Brain microvascular endothelial cell (primary cell): ENCODE data around the gene NPY.
"Not testable (repeated sequence)": the region's sequence is repeated elsewhere in the genome, so short reads cannot be mapped to it uniquely, and the experiment has no call there.

ENCODE experiments used
- DNase-seq: peaks from one replicate; pipeline ENCODE4 v3.0.0-alpha.2; 2020
- H3K27ac ChIP-seq: fragments of 250-450 bp; sonication (Bioruptor Pico); 2 replicates; pipeline ENCODE4 v1.5.1; 2020; ENCODE audit warnings: mild to moderate bottlenecking, moderate library complexity
- H3K27me3 ChIP-seq: fragments of 250-450 bp; sonication (Bioruptor Pico); replicated peaks from 2 replicates; pipeline ENCODE4 v1.5.1; 2020; ENCODE audit warnings: mild to moderate bottlenecking
- H3K36me3 ChIP-seq: fragments of 250-450 bp; sonication (Bioruptor Pico); replicated peaks from 2 replicates; pipeline ENCODE4 v1.5.1; 2020; ENCODE audit warnings: mild to moderate bottlenecking
- H3K4me3 ChIP-seq: 2 replicates; pipeline ENCODE4 v1.5.1; 2011; ENCODE audit warnings: low read depth, mild to moderate bottlenecking, control low read depth, low read length, moderate library complexity
- in situ Hi-C: cut with HindIII; loops from 2 replicates; pipeline ENCODE4 v1.10.0; 2017; ENCODE audit warnings: low sequenced_read_pairs, low pct_ligation_motif_present
- TF ChIP-seq, protein P1 (sequence below): IDR thresholded peaks from 2 replicates; pipeline ENCODE4 v1.5.1; 2011; ENCODE audit warnings: low read depth, mild to moderate bottlenecking, moderate library complexity, low read length, control low read depth, inconsistent platforms; ENCODE audit errors: missing control alignments

The NPY gene

DNA sequence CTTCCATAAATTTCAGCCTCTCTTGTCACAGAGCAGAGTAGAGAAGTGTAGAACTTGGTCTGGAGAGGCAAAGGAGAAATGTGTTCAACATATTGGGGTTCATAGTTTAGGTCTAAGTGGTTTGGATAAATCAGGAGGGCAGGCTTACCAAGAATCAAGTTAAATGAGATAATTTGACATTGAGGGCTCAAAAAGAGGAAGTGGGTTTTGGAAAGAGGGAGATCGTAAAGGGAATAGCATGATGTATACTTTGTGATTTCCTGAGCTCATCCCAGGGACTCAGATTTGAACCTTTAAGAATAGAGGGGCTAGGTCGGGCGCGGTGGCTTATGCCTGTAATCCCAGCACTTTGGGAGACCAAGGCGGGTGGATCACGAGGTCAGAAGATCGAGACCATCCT lies 34.7 kb upstream of the NPY start:
- H3K36me3 ChIP-seq: no peaks in the 10 kb centered on the region
- no peak overlapping the region for H3K27ac ChIP-seq
- no peak for DNase-seq
- TF ChIP-seq, protein P1, sequence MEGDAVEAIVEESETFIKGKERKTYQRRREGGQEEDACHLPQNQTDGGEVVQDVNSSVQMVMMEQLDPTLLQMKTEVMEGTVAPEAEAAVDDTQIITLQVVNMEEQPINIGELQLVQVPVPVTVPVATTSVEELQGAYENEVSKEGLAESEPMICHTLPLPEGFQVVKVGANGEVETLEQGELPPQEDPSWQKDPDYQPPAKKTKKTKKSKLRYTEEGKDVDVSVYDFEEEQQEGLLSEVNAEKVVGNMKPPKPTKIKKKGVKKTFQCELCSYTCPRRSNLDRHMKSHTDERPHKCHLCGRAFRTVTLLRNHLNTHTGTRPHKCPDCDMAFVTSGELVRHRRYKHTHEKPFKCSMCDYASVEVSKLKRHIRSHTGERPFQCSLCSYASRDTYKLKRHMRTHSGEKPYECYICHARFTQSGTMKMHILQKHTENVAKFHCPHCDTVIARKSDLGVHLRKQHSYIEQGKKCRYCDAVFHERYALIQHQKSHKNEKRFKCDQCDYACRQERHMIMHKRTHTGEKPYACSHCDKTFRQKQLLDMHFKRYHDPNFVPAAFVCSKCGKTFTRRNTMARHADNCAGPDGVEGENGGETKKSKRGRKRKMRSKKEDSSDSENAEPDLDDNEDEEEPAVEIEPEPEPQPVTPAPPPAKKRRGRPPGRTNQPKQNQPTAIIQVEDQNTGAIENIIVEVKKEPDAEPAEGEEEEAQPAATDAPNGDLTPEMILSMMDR: no peak
- in situ Hi-C loops: no loop called here
- no peak overlapping the region for H3K4me3 ChIP-seq
- H3K27me3 ChIP-seq: no peaks in the 10 kb centered on the region

DNA sequence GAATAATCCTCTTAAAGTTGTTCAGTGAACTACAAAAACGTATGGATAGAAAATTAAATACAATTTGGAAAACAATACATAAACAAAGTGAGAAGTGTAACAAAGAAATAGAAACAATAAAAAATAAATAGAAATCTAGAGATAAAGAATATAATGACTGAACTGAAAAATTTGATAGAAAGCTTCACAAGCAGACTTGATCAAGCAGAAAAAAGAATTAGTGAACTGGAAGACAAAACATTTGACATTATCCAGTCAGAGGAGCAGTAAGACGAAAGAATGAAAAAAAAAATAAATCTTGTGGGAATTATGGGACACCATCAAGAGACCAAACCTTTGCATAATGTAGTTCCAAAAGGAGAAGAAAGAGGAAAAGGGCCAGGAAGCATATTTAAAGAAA lies 32.4 kb upstream of the NPY start:
- in situ Hi-C loops: no loop called here
- DNase-seq: no peak
- TF ChIP-seq, protein P1: no peak
- Histone ChIP-seq H3K4me3 (no peak overlapping the region), H3K27ac (no peak overlapping the region), H3K36me3 (no peaks in the 10 kb centered on the region), H3K27me3 (no peaks in the 10 kb centered on the region)

DNA sequence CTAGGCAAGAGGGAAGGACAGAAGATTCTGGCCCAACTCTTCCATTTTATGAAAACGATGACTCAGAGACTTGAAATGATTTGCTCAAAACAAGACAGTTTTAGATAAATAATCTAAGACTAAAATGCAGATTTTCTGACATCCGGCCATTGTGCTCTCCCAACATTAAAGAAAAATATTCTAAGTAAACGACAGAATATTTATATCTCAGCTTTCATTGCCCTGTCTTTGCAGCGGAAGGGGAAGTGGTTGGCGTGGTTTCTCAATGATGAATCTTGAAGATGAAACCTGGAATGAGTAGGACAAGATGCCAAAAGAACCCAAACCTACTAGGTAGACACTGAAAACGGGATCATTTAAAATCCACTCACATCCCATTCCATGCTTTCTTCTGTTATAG lies 28.9 kb upstream of the NPY start:
- no peaks in the 10 kb centered on the region for H3K27me3 ChIP-seq
- in situ Hi-C loops: no loop called here
- no peak overlapping the region for H3K27ac ChIP-seq
- no peak for DNase-seq
- H3K36me3 ChIP-seq: no peaks in the 10 kb centered on the region
- no peak overlapping the region for H3K4me3 ChIP-seq
- TF ChIP-seq, protein P1: no peak

DNA sequence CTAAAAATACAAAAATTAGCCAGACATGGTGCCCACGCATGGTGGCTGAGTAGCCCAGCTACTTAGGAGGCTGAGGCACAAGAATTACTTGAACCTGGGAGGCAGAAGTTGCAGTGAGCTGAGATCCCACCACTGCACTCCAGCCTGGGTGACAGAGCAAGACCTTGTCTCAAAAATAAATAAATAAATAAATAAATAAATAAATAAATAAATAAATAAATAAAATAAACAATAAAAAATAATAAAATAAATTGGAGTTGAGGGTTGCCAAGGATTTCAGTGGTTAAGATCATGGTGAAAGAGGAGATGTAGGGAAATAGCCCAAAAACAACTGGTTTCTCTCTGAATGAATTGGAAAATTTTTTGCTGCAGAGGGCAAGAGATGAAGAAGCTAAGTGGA lies 25.7 kb upstream of the NPY start:
- in situ Hi-C loops, H3K27me3 ChIP-seq, H3K4me3 ChIP-seq, DNase-seq, H3K27ac ChIP-seq, H3K36me3 ChIP-seq: not testable (repeated sequence)

DNA sequence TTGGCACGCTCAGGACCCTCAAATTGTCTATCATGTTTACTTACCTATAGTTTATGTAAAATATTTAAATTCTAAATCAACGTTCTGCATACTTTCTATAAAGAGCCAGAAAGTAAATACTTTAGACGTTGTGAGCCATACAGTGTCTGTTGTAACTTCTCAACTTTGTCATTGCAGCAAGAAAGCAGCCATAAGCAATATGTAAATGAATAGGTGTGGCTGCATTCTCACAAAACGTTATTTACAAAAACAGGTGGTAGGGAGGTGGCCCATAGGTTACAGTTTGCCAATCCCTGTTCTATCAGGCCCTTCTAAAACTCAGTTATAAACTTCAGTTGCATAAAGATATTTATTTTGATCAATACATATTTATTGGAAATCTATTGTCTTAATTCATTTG lies 12.1 kb upstream of the NPY start:
- Histone ChIP-seq H3K4me3 (no peak overlapping the region), H3K27me3 (no peaks in the 10 kb centered on the region), H3K27ac (no peak overlapping the region), H3K36me3 (no peaks in the 10 kb centered on the region)
- no peak for DNase-seq
- in situ Hi-C loops: no loop called here
- TF ChIP-seq, protein P1: no peak

DNA sequence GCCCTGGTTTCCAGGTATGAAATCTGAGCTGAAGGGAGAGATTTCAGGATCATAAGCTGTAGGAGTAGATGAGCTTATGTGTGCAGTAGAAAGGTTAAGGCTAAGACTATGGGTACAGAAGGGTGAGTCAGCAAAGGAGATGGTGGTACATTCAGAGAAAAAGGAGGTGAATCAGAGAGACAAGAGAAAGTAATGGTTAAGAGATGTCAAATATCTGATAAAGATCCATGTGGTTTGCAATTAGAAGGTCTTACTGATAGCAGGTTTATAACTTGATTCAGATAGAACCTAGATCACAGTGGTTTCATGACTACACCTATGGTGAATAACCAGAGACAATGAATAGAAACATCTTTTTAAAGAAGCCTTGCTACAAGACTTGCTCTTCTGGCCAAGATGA lies 4.5 kb upstream of the NPY start:
- H3K27me3 ChIP-seq: peaks cover 16% of the 10 kb centered on the region
- in situ Hi-C loops: no loop called here
- TF ChIP-seq, protein P1: no peak

DNA sequence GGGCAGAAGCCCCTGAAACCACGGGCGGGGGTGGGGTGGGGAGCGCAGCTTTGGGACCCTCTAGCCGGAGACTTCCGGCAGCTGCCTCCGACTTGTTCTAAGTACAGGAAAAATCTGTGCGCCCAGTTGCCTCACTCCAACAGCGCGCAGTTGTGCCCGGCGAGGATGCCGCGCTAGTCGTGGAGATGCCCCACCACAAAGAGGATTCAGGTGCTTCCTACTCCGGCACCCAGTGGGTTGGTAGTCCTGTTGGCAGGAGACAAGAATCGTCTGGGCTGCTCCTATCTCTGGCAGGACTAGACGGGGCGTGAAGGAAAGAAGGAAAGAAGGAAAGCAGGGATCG lies 465 bp upstream of the NPY start:
- H3K4me3 ChIP-seq: no peak overlapping the region
- in situ Hi-C loops: no loop called here

More for the DNA sequence above, 4.5 kb upstream of the NPY start:
- no peak overlapping the region for H3K27ac ChIP-seq
- no peaks in the 10 kb centered on the region for H3K36me3 ChIP-seq
- no peak for DNase-seq
- no peak overlapping the region for H3K4me3 ChIP-seq

More for the DNA sequence above, 465 bp upstream of the NPY start:
- no peak overlapping the region for H3K27ac ChIP-seq
- H3K27me3 ChIP-seq: peaks cover 32% of the 10 kb centered on the region
- H3K36me3 ChIP-seq: no peaks in the 10 kb centered on the region
- TF ChIP-seq, protein P1: no peak
- DNase-seq: no peak
